K562 (cell line): Measurements from ENCODE around the gene HMG20B. TPM values are rescaled to one million over a fixed set of nuclear protein-coding genes. Genes with fewer than 3 reads are reported as not detected.

Experiments
- C11orf30 ChIP-seq: fragments of 450-650 bp; IDR thresholded peaks from 2 replicates; pipeline ENCODE4 v1.6.1; 2016; ENCODE audit warnings: low read depth, mild to moderate bottlenecking
- EP300 ChIP-seq: IDR thresholded peaks from 2 replicates; pipeline ENCODE4 v1.6.1; 2012; ENCODE audit warnings: low read length, improper control_type of control experiment
- FIP1L1 ChIP-seq: fragments of 200-400 bp; formaldehyde crosslinking; IDR thresholded peaks from 2 replicates; pipeline ENCODE4 v1.6.1; 2018; ENCODE audit warnings: mild to moderate bottlenecking, low read depth, low read length; ENCODE audit not compliant: poor library complexity, severe bottlenecking
- GTF3C2 ChIP-seq: IDR thresholded peaks from 3 replicates; pipeline ENCODE4 v1.6.1; 2011; ENCODE audit warnings: borderline replicate concordance, mild to moderate bottlenecking, moderate library complexity; ENCODE audit not compliant: insufficient read length; ENCODE audit errors: extremely low read depth
- ILF3 ChIP-seq: fragments of 450-650 bp; IDR thresholded peaks from 2 replicates; pipeline ENCODE4 v1.6.1; 2018; ENCODE audit warnings: antibody characterized with exemption, mild to moderate bottlenecking, moderate library complexity, borderline replicate concordance
- KAT2B ChIP-seq: IDR thresholded peaks from one replicate; pipeline ENCODE4 v1.6.1; 2012; ENCODE audit warnings: low read depth, mild to moderate bottlenecking, control low read depth, inconsistent platforms, low read length, moderate library complexity
- MEIS2 ChIP-seq: fragments of 450-650 bp; IDR thresholded peaks from 2 replicates; pipeline ENCODE4 v1.6.1; 2014; ENCODE audit warnings: mild to moderate bottlenecking; ENCODE audit not compliant: partially characterized antibody
- MLLT1 ChIP-seq, 2 experiments: fragments of 450-650 bp; IDR thresholded peaks; 2 replicates each; pipeline ENCODE4 v1.6.1; 2016
- NCOR1 ChIP-seq: fragments of 450-650 bp; IDR thresholded peaks from 2 replicates; pipeline ENCODE4 v1.6.1; 2016; ENCODE audit warnings: mild to moderate bottlenecking, moderate library complexity
- PHTF2 ChIP-seq: fragments of 250-450 bp; sonication (Bioruptor Pico); IDR thresholded peaks from 2 replicates; pipeline ENCODE4 v1.5.0; 2021; ENCODE audit warnings: mild to moderate bottlenecking
- PML ChIP-seq: IDR thresholded peaks from 2 replicates; pipeline ENCODE4 v1.6.1; 2012; ENCODE audit warnings: low read length, inconsistent platforms
- SFPQ ChIP-seq: fragments of 200-400 bp; formaldehyde crosslinking; IDR thresholded peaks from 2 replicates; pipeline ENCODE4 v1.6.1; 2017; ENCODE audit warnings: mild to moderate bottlenecking, low read depth, low read length, moderate library complexity
- TCF7 ChIP-seq: sonication (generic); IDR thresholded peaks from 2 replicates; pipeline ENCODE4 v1.6.1; 2016; ENCODE audit warnings: antibody characterized with exemption, borderline replicate concordance
- VEZF1 ChIP-seq: fragments of 200-800 bp; sonication (Bioruptor generic); IDR thresholded peaks from 2 replicates; pipeline ENCODE4 v1.6.1; 2017; ENCODE audit warnings: missing genetic modification characterization, missing compliant biosample characterization
- XRCC3 ChIP-seq: fragments of 450-650 bp; IDR thresholded peaks from 2 replicates; pipeline ENCODE4 v1.6.1; 2017; ENCODE audit warnings: mild to moderate bottlenecking, moderate library complexity
- XRCC5 ChIP-seq: fragments of 200-400 bp; formaldehyde crosslinking; IDR thresholded peaks from 2 replicates; pipeline ENCODE4 v1.6.1; 2017; ENCODE audit warnings: low read depth, mild to moderate bottlenecking, low read length
- ZBTB1 ChIP-seq: sonication (generic); formaldehyde crosslinking; IDR thresholded peaks from 2 replicates; pipeline ENCODE4 v1.8.1; 2023; ENCODE audit warnings: missing genetic modification reagents, low read depth, mild to moderate bottlenecking, borderline replicate concordance
- ZBTB8A ChIP-seq: fragments of 450-650 bp; IDR thresholded peaks from 2 replicates; pipeline ENCODE4 v1.6.1; 2018; ENCODE audit warnings: mild to moderate bottlenecking, moderate library complexity; ENCODE audit not compliant: partially characterized antibody
- ZC3H4 ChIP-seq: sonication (generic); formaldehyde crosslinking; IDR thresholded peaks from 2 replicates; pipeline ENCODE4 v1.9.0; 2021; ENCODE audit warnings: missing genetic modification reagents, borderline replicate concordance
- ZKSCAN8 ChIP-seq: fragments of 200-800 bp; sonication (Bioruptor generic); IDR thresholded peaks from 2 replicates; pipeline ENCODE4 v1.6.1; 2016; ENCODE audit warnings: missing genetic modification characterization, missing compliant biosample characterization
- ZNF316 ChIP-seq: fragments of 450-650 bp; IDR thresholded peaks from 2 replicates; pipeline ENCODE4 v1.6.1; 2016
- ZNF785 ChIP-seq: fragments of 250-450 bp; sonication (Bioruptor Pico); IDR thresholded peaks from 2 replicates; pipeline ENCODE4 v1.4.0; 2020; ENCODE audit warnings: mild to moderate bottlenecking
- polyA plus RNA-seq, 8 experiments: library from polyadenylated mRNA; depleted of rRNA in 4 of 8; stranded (reverse) in 5 of 8; unstranded in 3 of 8; fragments of >200 nt; fragmentation: Nextera tagmentation in 2 of 8; fragmentation: Illumina TruSeq in 1 of 8; extraction: Ambion mirVana in 2 of 8; extraction: Trizol in 1 of 8; gene quantifications; 2 replicates each; pipeline versions ENCODE4 v1.2.1 to v1.2.3, GENCODE V29; 2011 to 2014; ENCODE audit warnings: inconsistent platforms in 1 of 8, missing spikeins in 1 of 8
- total RNA-seq, 7 experiments: library from RNA; depleted of rRNA in 6 of 7; stranded (reverse); fragments of >200 nt in 6 of 7; fragmentation: Illumina TruSeq in 2 of 7; extraction: Trizol in 2 of 7; gene quantifications; 2 replicates each; pipeline versions ENCODE4 v1.2.1 to v1.2.3, GENCODE V29; 2011 to 2021; ENCODE audit warnings: low replicate concordance in 1 of 7

HMG20B gene
- total and polyA plus RNA-seq, 9 of the 15 experiments (the other 6 are each of a cell fraction or from before 2014, with no cell fraction given): 0.35 to 172 (median 38.6) TPM

GRCh38 chr19:3608750-3609322, 36.1 kb downstream of the HMG20B start (continued):
- TF ChIP-seq MLLT1 (IDR thresholded peaks at IDR 0.05) (no peak), SFPQ (no peak), GTF3C2 (no peak), MEIS2 (no peak), NCOR1 (peak; percentile 22; the same call in 1 of the 2 replicates), ILF3 (no peak), ZBTB8A (no peak), XRCC5 (no peak), PML (no peak), XRCC3 (no peak), PHTF2 (no peak), ZNF316 (no peak), TCF7 (no peak), ZBTB1 (CRISPR knock-in tag) (no peak), C11orf30 (no peak), ZC3H4 (CRISPR knock-in tag) (no peak), ZNF785 (no peak), EP300 (peak; percentile 42; the same call in 1 of the 2 replicates), KAT2B (no peak), VEZF1 (CRISPR knock-in tag) (peak; percentile 67), ZKSCAN8 (CRISPR knock-in tag) (no peak), FIP1L1 (no peak)
